Panc1 (cell line): ENCODE measurements around the gene AK8.

Source experiments
- CTCF ChIP-seq: fragments of 450-650 bp; IDR thresholded peaks from 2 replicates; pipeline ENCODE4 v1.5.1; 2017; ENCODE audit warnings: mild to moderate bottlenecking
- POLR2AphosphoS5 ChIP-seq: IDR thresholded peaks from 2 replicates; pipeline ENCODE4 v1.6.1; 2012; ENCODE audit warnings: mild to moderate bottlenecking, low read depth, low read length, moderate library complexity

GRCh38 chr9:132753593-132753880 lies 124.5 kb downstream of the AK8 start:
- TF ChIP-seq POLR2AphosphoS5 (no peak), CTCF (no peak)
